Transverse colon (tissue), 4 donors: ENCODE measurements around the gene DAZAP1. TPM values are rescaled to one million over a fixed set of nuclear protein-coding genes. Genes with fewer than 3 reads are reported as not detected.

Experiments used
- DNase-seq: peaks from one replicate; pipeline ENCODE4 v3.0.0-alpha.2; 2019
- H3K27ac ChIP-seq, 4 donors: fragments of 200-600 bp; sonication (generic); 2 replicates each; pipeline ENCODE4 v1.5.1; 2016 to 2018; ENCODE audit warnings: inconsistent platforms in 4 of 4
- H3K27me3 ChIP-seq: fragments of 200-600 bp; sonication (generic); 2 replicates; pipeline ENCODE4 v1.5.1; 2017; ENCODE audit warnings: inconsistent platforms
- H3K36me3 ChIP-seq, 4 donors: fragments of 200-600 bp; sonication (generic); 2 replicates each; pipeline ENCODE4 v1.5.1; 2017 to 2019; ENCODE audit warnings: inconsistent platforms in 4 of 4
- H3K4me1 ChIP-seq, 4 donors: fragments of 200-600 bp; sonication (generic); 2 replicates each; pipeline ENCODE4 v1.5.1; 2017 to 2020; ENCODE audit warnings: inconsistent platforms in 4 of 4
- H3K4me3 ChIP-seq, 4 donors: fragments of 200-600 bp; sonication (generic); 1 replicate in 1 of 4; 2 replicates in 3 of 4; pipeline versions ENCODE4 v1.5.1 to v1.6.1; 2017 to 2019; ENCODE audit warnings: inconsistent platforms in 4 of 4
- H3K9me3 ChIP-seq, 2 donors: fragments of 200-600 bp; sonication (generic); 2 replicates each; pipeline ENCODE4 v1.5.1; 2017 to 2019; ENCODE audit warnings: inconsistent platforms in 2 of 2
- CTCF ChIP-seq, 5 experiments: fragments of 200-600 bp in 3 of 5; fragments of 450-650 bp in 2 of 5; sonication (generic) in 3 of 5; IDR thresholded peaks; 1 replicate in 2 of 5; 2 replicates in 3 of 5; pipeline ENCODE4 v1.5.1; 2016 to 2017; ENCODE audit warnings: antibody characterized with exemption in 5 of 5, inconsistent platforms in 3 of 5, mild to moderate bottlenecking in 2 of 5, moderate library complexity in 1 of 5
- EP300 ChIP-seq: sonication (generic); formaldehyde crosslinking; IDR thresholded peaks from one replicate; pipeline ENCODE4 v1.6.1; 2017; ENCODE audit warnings: antibody characterized with exemption, low read depth
- POLR2A ChIP-seq: fragments of 450-650 bp; IDR thresholded peaks from one replicate; pipeline ENCODE4 v1.6.1; 2016; ENCODE audit warnings: antibody characterized with exemption, mild to moderate bottlenecking, moderate library complexity
- POLR2AphosphoS5 ChIP-seq, 3 donors: sonication (generic); formaldehyde crosslinking; IDR thresholded peaks; one replicate each; pipeline ENCODE4 v1.6.1; 2016; ENCODE audit warnings: antibody characterized with exemption in 3 of 3
- WGBS, 2 donors: methylation state at CpG; one replicate each; pipeline ENCODE4 v1.1.5; 2018; ENCODE audit warnings: low coverage in 1 of 2; 5-methylcytosine and 5-hydroxymethylcytosine counted together
- in situ Hi-C, 4 donors: fragments of 200-750 bp; cut with MboI; loops; one replicate each; pipeline versions ENCODE4 v1.15.0 to v1.15.1; 2017; ENCODE audit warnings: low sequenced_read_pairs in 3 of 4, low pct_ligation_motif_present in 1 of 4, low pct_unique_long_range_greater_than_20kb in 1 of 4
- intact Hi-C: fragments of 100-400 bp; cut with DNase I; formaldehyde crosslinking; loops from one replicate; pipeline ENCODE4 v1.15.1; 2023; ENCODE audit warnings: low total_unique reads
- total RNA-seq, 4 donors: library from RNA; depleted of rRNA; stranded (reverse); fragments of >200 nt; gene quantifications; one replicate each; pipeline ENCODE4 v1.1.0, GENCODE V29; 2016

Gene DAZAP1
- total RNA-seq, 4 donors from 2014 or later, result 36.3 to 77.2 (median 41.6) TPM

GRCh38 chr19:1385816-1386215 is 21.6 kb upstream of the DAZAP1 start:
- intact Hi-C loops (no loop called here), in situ Hi-C loops (loop anchor here in 2 of 4 donors (25.0 kb wide), 1 partner anchor 99 kb away; the partner anchor contains the start of genes EFNA2 (in 2 of the 2) and FAM174C (in 2 of the 2))
- peaks cover 15 to 24% (median 16%) of the 10 kb centered on the region in 4 donors for H3K4me1 ChIP-seq
- no peaks in the 10 kb centered on the region for H3K9me3 ChIP-seq
- WGBS, 2 donors, result 92% methylated on average over 2 of the region's 3 CpGs; no CpG with 5 or more reads in 1 of the 2 donors
- H3K4me3 ChIP-seq, result no peak overlapping the region
- H3K36me3 ChIP-seq, result peaks cover 0 to 15% (median 7%) of the 10 kb centered on the region in 4 donors
- H3K27ac ChIP-seq, result no peak overlapping the region
- no peak for DNase-seq
- TF ChIP-seq CTCF (IDR thresholded peaks at IDR 0.05) (no peak), EP300 (no peak), POLR2AphosphoS5 (IDR thresholded peaks at IDR 0.05) (no peak), POLR2A (no peak)
- H3K27me3 ChIP-seq, result no peaks in the 10 kb centered on the region

- 60 to 91% methylated on average over 2 to 39 of the region's 39 CpGs for WGBS, 2 donors
- no peak for DNase-seq
- intact Hi-C loops (no loop called here), in situ Hi-C loops (loop anchor here in 2 of 4 donors (25.0 kb wide), 1 partner anchor 100 kb away; the partner anchor contains the start of genes EFNA2 (in 2 of the 2) and FAM174C (in 2 of the 2))
- Histone ChIP-seq H3K9me3 (no peaks in the 10 kb centered on the region), H3K36me3 (peaks cover 0 to 24% (median 10%) of the 10 kb centered on the region in 4 donors), H3K4me3 (no peak overlapping the region), H3K4me1 (peaks cover 15 to 24% (median 16%) of the 10 kb centered on the region in 4 donors), H3K27me3 (no peaks in the 10 kb centered on the region), H3K27ac (no peak overlapping the region)
- TF ChIP-seq POLR2AphosphoS5 (IDR thresholded peaks at IDR 0.05), result no peak
- no peak for TF ChIP-seq EP300
- no peak for TF ChIP-seq POLR2A
- TF ChIP-seq CTCF (IDR thresholded peaks at IDR 0.05), result no peak
Measured at GRCh38 chr19:1386945-1387683, 20.3 kb upstream of the DAZAP1 start.

GRCh38 chr19:1387684-1388636 is 19.4 kb upstream of the DAZAP1 start:
- Histone ChIP-seq H3K4me1 (peaks cover 15 to 24% (median 16%) of the 10 kb centered on the region in 4 donors), H3K4me3 (no peak overlapping the region), H3K27me3 (no peaks in the 10 kb centered on the region), H3K27ac (no peak overlapping the region), H3K9me3 (no peaks in the 10 kb centered on the region), H3K36me3 (peaks cover 0 to 32% (median 10%) of the 10 kb centered on the region in 4 donors)
- WGBS, 2 donors, result 90 to 95% methylated on average over 7 to 45 of the region's 45 CpGs
- DNase-seq, result no peak
- TF ChIP-seq POLR2AphosphoS5 (IDR thresholded peaks at IDR 0.05) (no peak), EP300 (no peak), POLR2A (no peak), CTCF (IDR thresholded peaks at IDR 0.05) (no peak)
- in situ Hi-C loops (loop anchor here in 2 of 4 donors (25.0 kb wide), 1 partner anchor 101 kb away; the partner anchor contains the start of genes EFNA2 (in 2 of the 2) and FAM174C (in 2 of the 2)), intact Hi-C loops (no loop called here)

- Histone ChIP-seq H3K36me3 (peaks cover 0 to 39% (median 13%) of the 10 kb centered on the region in 4 donors), H3K27me3 (no peaks in the 10 kb centered on the region), H3K4me3 (no peak overlapping the region), H3K4me1 (peaks cover 15 to 24% (median 16%) of the 10 kb centered on the region in 4 donors), H3K27ac (no peak overlapping the region), H3K9me3 (no peaks in the 10 kb centered on the region)
- 97% methylated on average over 14 of the region's 17 CpGs; no CpG with 5 or more reads in 1 of the 2 donors for WGBS, 2 donors
- no peak for DNase-seq
- intact Hi-C loops, result no loop called here
- in situ Hi-C loops, result loop anchor here in 2 of 4 donors (25.0 kb wide), 1 partner anchor 101 kb away; the partner anchor contains the start of genes EFNA2 (in 2 of the 2) and FAM174C (in 2 of the 2)
- TF ChIP-seq POLR2A, result no peak
- no peak for TF ChIP-seq EP300
- no peak for TF ChIP-seq POLR2AphosphoS5 (IDR thresholded peaks at IDR 0.05)
- no peak for TF ChIP-seq CTCF (IDR thresholded peaks at IDR 0.05)
Measured at GRCh38 chr19:1388637-1389026, 18.8 kb upstream of the DAZAP1 start.
